GM03348 (cell line): ENCODE data around the gene PRR19.
A peak's percentile ranks its signal among the peaks of the same experiment; 100 is the strongest.
"Not testable (repeated sequence)": the region's sequence is repeated elsewhere in the genome, so short reads cannot be mapped to it uniquely, and the experiment has no call there.

Experiments used
- DNase-seq: peaks from one replicate; pipeline ENCODE4 v3.0.0; 2012; ENCODE audit warnings: low spot score

The PRR19 gene

GRCh38 chr19:42301646-42302203 lies at the start of gene PRR19:
TSS of gene PRR19 (plus strand) at chr19:42302132. CDS start at chr19:42309585, 7,453 bp downstream.
- no peak for DNase-seq

GRCh38 chr19:42252365-42253244 lies 49.3 kb upstream of the PRR19 start:
- DNase-seq, result peak; percentile 48

- peak; percentile 66 for DNase-seq
These were observed 48.5 kb upstream of the PRR19 start for GRCh38 chr19:42253245-42254088.

- peak; percentile 63 for DNase-seq
These were observed 47.7 kb upstream of the PRR19 start for GRCh38 chr19:42254089-42254849.

- peak; percentile 95 for DNase-seq
These were observed 46.8 kb upstream of the PRR19 start, which contains the start of gene ERF for GRCh38 chr19:42254850-42255765. TSS of gene ERF (minus strand) at chr19:42255128. CDS start at chr19:42254999, 129 bp downstream.

- peak; percentile 32 for DNase-seq
These were observed 45.9 kb upstream of the PRR19 start for GRCh38 chr19:42255766-42256745.

GRCh38 chr19:42257842-42258241 lies 44.1 kb upstream of the PRR19 start:
- DNase-seq, result not testable (repeated sequence)

- no peak for DNase-seq
These were observed 40.2 kb upstream of the PRR19 start for GRCh38 chr19:42261763-42262162.

GRCh38 chr19:42266105-42266504 lies 35.8 kb upstream of the PRR19 start:
- DNase-seq, result not testable (repeated sequence)

- not testable (repeated sequence) for DNase-seq
These were observed 34.9 kb upstream of the PRR19 start for GRCh38 chr19:42266928-42267603.

GRCh38 chr19:42267644-42268141 lies 34.2 kb upstream of the PRR19 start:
- no peak for DNase-seq

GRCh38 chr19:42268142-42268703 lies 33.7 kb upstream of the PRR19 start:
- DNase-seq, result peak; percentile 95

GRCh38 chr19:42268704-42269477 lies 33.0 kb upstream of the PRR19 start, which contains the start of gene CIC:
TSS of gene CIC (plus strand) at chr19:42269252. CDS start at chr19:42271784, 2,532 bp downstream.
- DNase-seq, result peak; percentile 96

- no peak for DNase-seq
These were observed 32.2 kb upstream of the PRR19 start for GRCh38 chr19:42269478-42270345.

- DNase-seq, result peak; percentile 79
These were observed 31.4 kb upstream of the PRR19 start for GRCh38 chr19:42270346-42271044.

GRCh38 chr19:42271045-42271419 lies 30.9 kb upstream of the PRR19 start:
- DNase-seq, result no peak
